Keratinocyte (primary cell): Measurements from ENCODE around the gene BEAN1.

Source experiments
- EZH2 ChIP-seq: IDR thresholded peaks from one replicate; pipeline ENCODE4 v1.6.1; 2012; ENCODE audit warnings: inconsistent platforms, mild to moderate bottlenecking, low read length, moderate library complexity
- TF ChIP-seq, protein P1 (sequence below), 3 experiments: IDR thresholded peaks in 1 of 3; conservative IDR thresholded peaks in 1 of 3; optimal IDR thresholded peaks in 1 of 3; 2 replicates in 2 of 3; 3 replicates in 1 of 3; pipeline versions ENCODE3 to v1.5.1; 2011; ENCODE audit warnings: low read length in 3 of 3, mild to moderate bottlenecking in 3 of 3, moderate library complexity in 2 of 3, control low read depth in 1 of 3, inconsistent platforms in 1 of 3; ENCODE audit not compliant: insufficient read depth in 2 of 3; ENCODE audit errors: extremely low read depth in 1 of 3

- TF ChIP-seq, protein P1, sequence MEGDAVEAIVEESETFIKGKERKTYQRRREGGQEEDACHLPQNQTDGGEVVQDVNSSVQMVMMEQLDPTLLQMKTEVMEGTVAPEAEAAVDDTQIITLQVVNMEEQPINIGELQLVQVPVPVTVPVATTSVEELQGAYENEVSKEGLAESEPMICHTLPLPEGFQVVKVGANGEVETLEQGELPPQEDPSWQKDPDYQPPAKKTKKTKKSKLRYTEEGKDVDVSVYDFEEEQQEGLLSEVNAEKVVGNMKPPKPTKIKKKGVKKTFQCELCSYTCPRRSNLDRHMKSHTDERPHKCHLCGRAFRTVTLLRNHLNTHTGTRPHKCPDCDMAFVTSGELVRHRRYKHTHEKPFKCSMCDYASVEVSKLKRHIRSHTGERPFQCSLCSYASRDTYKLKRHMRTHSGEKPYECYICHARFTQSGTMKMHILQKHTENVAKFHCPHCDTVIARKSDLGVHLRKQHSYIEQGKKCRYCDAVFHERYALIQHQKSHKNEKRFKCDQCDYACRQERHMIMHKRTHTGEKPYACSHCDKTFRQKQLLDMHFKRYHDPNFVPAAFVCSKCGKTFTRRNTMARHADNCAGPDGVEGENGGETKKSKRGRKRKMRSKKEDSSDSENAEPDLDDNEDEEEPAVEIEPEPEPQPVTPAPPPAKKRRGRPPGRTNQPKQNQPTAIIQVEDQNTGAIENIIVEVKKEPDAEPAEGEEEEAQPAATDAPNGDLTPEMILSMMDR (optimal IDR thresholded peaks at IDR 0.05 in 1 of 3, IDR thresholded peaks at IDR 0.05 in 1 of 3, conservative IDR thresholded peaks at IDR 0.05 in 1 of 3; ENCODE audit: extremely low read depth in 1 of 3, insufficient read depth in 2 of 3, low read length in 3 of 3): peak in 1 of 3 experiments; percentile 2
- no peak for TF ChIP-seq EZH2
Measured at GRCh38 chr16:66419527-66419926, 7.6 kb upstream of the BEAN1 start.
